ENCODE measurements around the gene PRELP. TPM values are rescaled to one million over a fixed set of nuclear protein-coding genes. Genes with fewer than 3 reads are reported as not detected.

The PRELP gene
- total and polyA plus RNA-seq, 4 donors: 0.09 to 5.8 (median 3.6) TPM

- peaks cover 0 to under 1% (median 0%) of the 10 kb centered on the region in 4 donors for H3K4me1 ChIP-seq (ENCODE audit: control insufficient read depth in 4 of 4, insufficient read depth in 4 of 4, low read length in 3 of 4)
- WGBS: 84% methylated on average over 6 of the region's 6 CpGs
Measured at GRCh38 chr1:203492748-203493130, 17.1 kb downstream of the PRELP start.

DNA sequence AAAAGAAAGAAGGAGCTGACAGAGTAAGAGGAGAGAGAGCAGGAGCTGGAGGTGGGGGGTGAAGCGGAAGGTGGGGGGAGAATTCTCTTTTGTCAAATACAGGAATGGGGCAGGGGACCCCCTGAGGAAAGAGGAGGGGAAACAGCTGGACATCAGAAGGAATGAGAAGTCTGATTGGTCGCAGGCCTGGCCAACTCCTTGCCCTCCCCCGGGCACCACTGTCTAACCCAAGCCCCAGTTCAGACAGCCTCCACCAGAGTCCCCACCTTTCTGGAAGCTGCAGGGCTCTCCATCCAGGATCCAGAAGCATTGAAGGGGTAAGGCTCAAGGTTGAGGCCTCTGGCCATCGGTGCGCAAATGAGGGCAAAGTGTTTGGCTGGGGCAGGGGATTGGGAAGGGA lies 18.3 kb downstream of the PRELP start, which contains the start of gene OPTC:
OPTC (plus strand) TSS at position 253 of the 400 bp plus-strand sequence. CDS start 1,853 bp downstream, outside the sequence.
- H3K27ac ChIP-seq (ENCODE audit: low read depth in 1 of 2, low read length in 2 of 2): no peak within 1 kb of the TSS
- no peak within 1 kb of the TSS for H3K9ac ChIP-seq (ENCODE audit: low read depth in 1 of 2, low read length in 2 of 2)
- no peaks in the 10 kb centered on the region for H3K36me3 ChIP-seq (ENCODE audit: control insufficient read depth in 4 of 4, insufficient read depth in 3 of 4, low read depth in 1 of 4, low read length in 3 of 4)
- WGBS: 88% methylated on average over 5 of the region's 5 CpGs
- no peaks in the 10 kb centered on the region for H3K9me3 ChIP-seq (ENCODE audit: control insufficient read depth in 4 of 4, low read length in 3 of 4)
- H3K4me3 ChIP-seq (ENCODE audit: low read depth in 1 of 3, low read length in 3 of 3): no peak within 1 kb of the TSS
- no peak for DNase-seq (ENCODE audit: low spot score)
- no peak for TF ChIP-seq MAX (IDR thresholded peaks at IDR 0.05)
- no peaks in the 10 kb centered on the region for H3K4me1 ChIP-seq (ENCODE audit: control insufficient read depth in 4 of 4, insufficient read depth in 4 of 4, low read length in 3 of 4)
- no peaks in the 10 kb centered on the region for H3K27me3 ChIP-seq (ENCODE audit: control insufficient read depth in 4 of 4, insufficient read depth in 4 of 4, low read length in 3 of 4)

More at GRCh38 chr1:203492748-203493130, 17.1 kb downstream of the PRELP start:
- Histone ChIP-seq H3K27me3 (ENCODE audit: control insufficient read depth in 4 of 4, insufficient read depth in 4 of 4, low read length in 3 of 4) (no peaks in the 10 kb centered on the region), H3K4me3 (ENCODE audit: low read depth in 1 of 3, low read length in 3 of 3) (no peak overlapping the region), H3K36me3 (ENCODE audit: control insufficient read depth in 4 of 4, insufficient read depth in 3 of 4, low read depth in 1 of 4, low read length in 3 of 4) (no peaks in the 10 kb centered on the region), H3K9me3 (ENCODE audit: control insufficient read depth in 4 of 4, low read length in 3 of 4) (no peaks in the 10 kb centered on the region), H3K9ac (ENCODE audit: low read depth in 1 of 2, low read length in 2 of 2) (no peak overlapping the region), H3K27ac (ENCODE audit: low read depth in 1 of 2, low read length in 2 of 2) (no peak overlapping the region)
- no peak for TF ChIP-seq MAX (IDR thresholded peaks at IDR 0.05)
- TF ChIP-seq, protein P1, sequence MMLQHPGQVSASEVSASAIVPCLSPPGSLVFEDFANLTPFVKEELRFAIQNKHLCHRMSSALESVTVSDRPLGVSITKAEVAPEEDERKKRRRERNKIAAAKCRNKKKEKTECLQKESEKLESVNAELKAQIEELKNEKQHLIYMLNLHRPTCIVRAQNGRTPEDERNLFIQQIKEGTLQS (IDR thresholded peaks at IDR 0.05): no peak
- TF ChIP-seq, protein P2, sequence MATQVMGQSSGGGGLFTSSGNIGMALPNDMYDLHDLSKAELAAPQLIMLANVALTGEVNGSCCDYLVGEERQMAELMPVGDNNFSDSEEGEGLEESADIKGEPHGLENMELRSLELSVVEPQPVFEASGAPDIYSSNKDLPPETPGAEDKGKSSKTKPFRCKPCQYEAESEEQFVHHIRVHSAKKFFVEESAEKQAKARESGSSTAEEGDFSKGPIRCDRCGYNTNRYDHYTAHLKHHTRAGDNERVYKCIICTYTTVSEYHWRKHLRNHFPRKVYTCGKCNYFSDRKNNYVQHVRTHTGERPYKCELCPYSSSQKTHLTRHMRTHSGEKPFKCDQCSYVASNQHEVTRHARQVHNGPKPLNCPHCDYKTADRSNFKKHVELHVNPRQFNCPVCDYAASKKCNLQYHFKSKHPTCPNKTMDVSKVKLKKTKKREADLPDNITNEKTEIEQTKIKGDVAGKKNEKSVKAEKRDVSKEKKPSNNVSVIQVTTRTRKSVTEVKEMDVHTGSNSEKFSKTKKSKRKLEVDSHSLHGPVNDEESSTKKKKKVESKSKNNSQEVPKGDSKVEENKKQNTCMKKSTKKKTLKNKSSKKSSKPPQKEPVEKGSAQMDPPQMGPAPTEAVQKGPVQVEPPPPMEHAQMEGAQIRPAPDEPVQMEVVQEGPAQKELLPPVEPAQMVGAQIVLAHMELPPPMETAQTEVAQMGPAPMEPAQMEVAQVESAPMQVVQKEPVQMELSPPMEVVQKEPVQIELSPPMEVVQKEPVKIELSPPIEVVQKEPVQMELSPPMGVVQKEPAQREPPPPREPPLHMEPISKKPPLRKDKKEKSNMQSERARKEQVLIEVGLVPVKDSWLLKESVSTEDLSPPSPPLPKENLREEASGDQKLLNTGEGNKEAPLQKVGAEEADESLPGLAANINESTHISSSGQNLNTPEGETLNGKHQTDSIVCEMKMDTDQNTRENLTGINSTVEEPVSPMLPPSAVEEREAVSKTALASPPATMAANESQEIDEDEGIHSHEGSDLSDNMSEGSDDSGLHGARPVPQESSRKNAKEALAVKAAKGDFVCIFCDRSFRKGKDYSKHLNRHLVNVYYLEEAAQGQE (IDR thresholded peaks at IDR 0.05): no peak
- TF ChIP-seq RAD21 (IDR thresholded peaks at IDR 0.05): no peak
- TF ChIP-seq NR2F2 (IDR thresholded peaks at IDR 0.05): no peak
- TF ChIP-seq SP1 (IDR thresholded peaks at IDR 0.05): no peak
- TF ChIP-seq HNF4G (IDR thresholded peaks at IDR 0.05): no peak
- TF ChIP-seq, protein P3, sequence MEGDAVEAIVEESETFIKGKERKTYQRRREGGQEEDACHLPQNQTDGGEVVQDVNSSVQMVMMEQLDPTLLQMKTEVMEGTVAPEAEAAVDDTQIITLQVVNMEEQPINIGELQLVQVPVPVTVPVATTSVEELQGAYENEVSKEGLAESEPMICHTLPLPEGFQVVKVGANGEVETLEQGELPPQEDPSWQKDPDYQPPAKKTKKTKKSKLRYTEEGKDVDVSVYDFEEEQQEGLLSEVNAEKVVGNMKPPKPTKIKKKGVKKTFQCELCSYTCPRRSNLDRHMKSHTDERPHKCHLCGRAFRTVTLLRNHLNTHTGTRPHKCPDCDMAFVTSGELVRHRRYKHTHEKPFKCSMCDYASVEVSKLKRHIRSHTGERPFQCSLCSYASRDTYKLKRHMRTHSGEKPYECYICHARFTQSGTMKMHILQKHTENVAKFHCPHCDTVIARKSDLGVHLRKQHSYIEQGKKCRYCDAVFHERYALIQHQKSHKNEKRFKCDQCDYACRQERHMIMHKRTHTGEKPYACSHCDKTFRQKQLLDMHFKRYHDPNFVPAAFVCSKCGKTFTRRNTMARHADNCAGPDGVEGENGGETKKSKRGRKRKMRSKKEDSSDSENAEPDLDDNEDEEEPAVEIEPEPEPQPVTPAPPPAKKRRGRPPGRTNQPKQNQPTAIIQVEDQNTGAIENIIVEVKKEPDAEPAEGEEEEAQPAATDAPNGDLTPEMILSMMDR (IDR thresholded peaks at IDR 0.05; ENCODE audit: low read depth, low read length, missing input control): no peak
- TF ChIP-seq HNF4A (conservative IDR thresholded peaks at IDR 0.05): no peak
- TF ChIP-seq FOXA2 (IDR thresholded peaks at IDR 0.05): no peak
- TF ChIP-seq JUND (IDR thresholded peaks at IDR 0.05): no peak
- no peak for TF ChIP-seq EGR1 (IDR thresholded peaks at IDR 0.05; ENCODE audit: low read depth in 2 of 2)
- TF ChIP-seq TAF1 (conservative IDR thresholded peaks at IDR 0.05): no peak
- no peak for TF ChIP-seq YY1 (IDR thresholded peaks at IDR 0.05)
- no peak for DNase-seq (ENCODE audit: low spot score)

Data from liver (tissue), 9 donors.